HL-60 (cell line): ENCODE data around the gene ADAM11.

Experiments used
- GABPA ChIP-seq: IDR thresholded peaks from 2 replicates; pipeline ENCODE4 v1.6.1; 2012; ENCODE audit warnings: low read depth
- POLR2AphosphoS5 ChIP-seq: IDR thresholded peaks from 2 replicates; pipeline ENCODE4 v1.6.1; 2012; ENCODE audit warnings: low read depth
- SPI1 ChIP-seq: IDR thresholded peaks from 2 replicates; pipeline ENCODE4 v1.6.1; 2012; ENCODE audit warnings: low read depth, mild to moderate bottlenecking, borderline replicate concordance
- TF ChIP-seq, protein P1 (sequence below): IDR thresholded peaks from one replicate; pipeline ENCODE4 v1.5.1; 2011; ENCODE audit warnings: low read length, control low read depth, inconsistent platforms; ENCODE audit not compliant: insufficient read depth
- TF ChIP-seq, protein P2 (sequence below): IDR thresholded peaks from 2 replicates; pipeline ENCODE4 v1.6.1; 2012; ENCODE audit warnings: low read depth; ENCODE audit not compliant: insufficient replicate concordance

DNA sequence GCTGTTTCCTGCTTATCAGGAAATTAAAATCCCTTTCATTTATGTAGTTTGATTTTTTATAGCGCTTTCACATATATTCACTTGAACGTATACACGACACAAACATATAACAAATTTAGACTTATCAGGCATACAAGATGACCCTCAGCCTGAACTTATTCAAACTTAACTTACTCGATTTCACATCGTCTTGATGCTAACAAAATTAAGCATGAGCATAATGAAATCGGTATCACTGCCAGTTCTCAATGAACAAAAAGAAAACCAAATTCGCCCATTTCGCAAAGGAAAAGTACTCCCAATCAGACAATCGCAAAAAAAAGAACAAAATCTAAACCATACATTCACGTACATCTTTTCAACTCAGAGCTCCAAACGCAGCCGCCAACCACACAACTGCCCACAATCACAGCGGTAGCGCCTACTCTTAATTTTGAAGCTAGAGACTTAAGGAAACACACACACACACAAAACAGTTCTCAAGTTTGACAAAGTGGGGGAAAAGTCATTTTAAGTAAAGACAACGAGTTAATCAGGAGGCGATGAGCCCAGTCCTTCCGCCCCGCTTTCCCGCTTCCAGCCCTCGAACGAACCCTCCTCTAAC, 70.2 kb downstream of the ADAM11 start:
- TF ChIP-seq, protein P1, sequence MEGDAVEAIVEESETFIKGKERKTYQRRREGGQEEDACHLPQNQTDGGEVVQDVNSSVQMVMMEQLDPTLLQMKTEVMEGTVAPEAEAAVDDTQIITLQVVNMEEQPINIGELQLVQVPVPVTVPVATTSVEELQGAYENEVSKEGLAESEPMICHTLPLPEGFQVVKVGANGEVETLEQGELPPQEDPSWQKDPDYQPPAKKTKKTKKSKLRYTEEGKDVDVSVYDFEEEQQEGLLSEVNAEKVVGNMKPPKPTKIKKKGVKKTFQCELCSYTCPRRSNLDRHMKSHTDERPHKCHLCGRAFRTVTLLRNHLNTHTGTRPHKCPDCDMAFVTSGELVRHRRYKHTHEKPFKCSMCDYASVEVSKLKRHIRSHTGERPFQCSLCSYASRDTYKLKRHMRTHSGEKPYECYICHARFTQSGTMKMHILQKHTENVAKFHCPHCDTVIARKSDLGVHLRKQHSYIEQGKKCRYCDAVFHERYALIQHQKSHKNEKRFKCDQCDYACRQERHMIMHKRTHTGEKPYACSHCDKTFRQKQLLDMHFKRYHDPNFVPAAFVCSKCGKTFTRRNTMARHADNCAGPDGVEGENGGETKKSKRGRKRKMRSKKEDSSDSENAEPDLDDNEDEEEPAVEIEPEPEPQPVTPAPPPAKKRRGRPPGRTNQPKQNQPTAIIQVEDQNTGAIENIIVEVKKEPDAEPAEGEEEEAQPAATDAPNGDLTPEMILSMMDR: no peak
- TF ChIP-seq POLR2AphosphoS5 (no peak), GABPA (no peak), SPI1 (no peak)
- TF ChIP-seq, protein P2, sequence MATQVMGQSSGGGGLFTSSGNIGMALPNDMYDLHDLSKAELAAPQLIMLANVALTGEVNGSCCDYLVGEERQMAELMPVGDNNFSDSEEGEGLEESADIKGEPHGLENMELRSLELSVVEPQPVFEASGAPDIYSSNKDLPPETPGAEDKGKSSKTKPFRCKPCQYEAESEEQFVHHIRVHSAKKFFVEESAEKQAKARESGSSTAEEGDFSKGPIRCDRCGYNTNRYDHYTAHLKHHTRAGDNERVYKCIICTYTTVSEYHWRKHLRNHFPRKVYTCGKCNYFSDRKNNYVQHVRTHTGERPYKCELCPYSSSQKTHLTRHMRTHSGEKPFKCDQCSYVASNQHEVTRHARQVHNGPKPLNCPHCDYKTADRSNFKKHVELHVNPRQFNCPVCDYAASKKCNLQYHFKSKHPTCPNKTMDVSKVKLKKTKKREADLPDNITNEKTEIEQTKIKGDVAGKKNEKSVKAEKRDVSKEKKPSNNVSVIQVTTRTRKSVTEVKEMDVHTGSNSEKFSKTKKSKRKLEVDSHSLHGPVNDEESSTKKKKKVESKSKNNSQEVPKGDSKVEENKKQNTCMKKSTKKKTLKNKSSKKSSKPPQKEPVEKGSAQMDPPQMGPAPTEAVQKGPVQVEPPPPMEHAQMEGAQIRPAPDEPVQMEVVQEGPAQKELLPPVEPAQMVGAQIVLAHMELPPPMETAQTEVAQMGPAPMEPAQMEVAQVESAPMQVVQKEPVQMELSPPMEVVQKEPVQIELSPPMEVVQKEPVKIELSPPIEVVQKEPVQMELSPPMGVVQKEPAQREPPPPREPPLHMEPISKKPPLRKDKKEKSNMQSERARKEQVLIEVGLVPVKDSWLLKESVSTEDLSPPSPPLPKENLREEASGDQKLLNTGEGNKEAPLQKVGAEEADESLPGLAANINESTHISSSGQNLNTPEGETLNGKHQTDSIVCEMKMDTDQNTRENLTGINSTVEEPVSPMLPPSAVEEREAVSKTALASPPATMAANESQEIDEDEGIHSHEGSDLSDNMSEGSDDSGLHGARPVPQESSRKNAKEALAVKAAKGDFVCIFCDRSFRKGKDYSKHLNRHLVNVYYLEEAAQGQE: no peak
